Stimulated activated CD8-positive, alpha-beta memory T cell treated with anti-CD3 and anti-CD28 coated beads, Interleukin-15, amount 100 ng/mL, for 48 hours (primary cell): ENCODE data around the gene SLC7A9.

Experiments
- DNase-seq, 2 donors: peaks; one replicate each; pipeline ENCODE4 v3.0.0-alpha.2; 2020; ENCODE audit warnings: low read depth in 2 of 2

Gene SLC7A9

GRCh38 chr19:32869369-32869965, at the start of gene SLC7A9:
Gene SLC7A9, minus strand, starts transcription at chr19:32869767. Its CDS starts 1,233 bp downstream, at chr19:32868534.
- DNase-seq: no peak

GRCh38 chr19:32919365-32919764, 49.8 kb upstream of the SLC7A9 start:
- DNase-seq: no peak

GRCh38 chr19:32917616-32917996, 48.0 kb upstream of the SLC7A9 start:
- no peak for DNase-seq

GRCh38 chr19:32916969-32917615, 47.5 kb upstream of the SLC7A9 start:
- DNase-seq: no peak

GRCh38 chr19:32914879-32915660, 45.5 kb upstream of the SLC7A9 start:
- DNase-seq: no peak

GRCh38 chr19:32911467-32911866, 41.9 kb upstream of the SLC7A9 start:
- DNase-seq: no peak

- no peak for DNase-seq
Measured at GRCh38 chr19:32910874-32911273, 41.3 kb upstream of the SLC7A9 start.

- no peak for DNase-seq
Measured at GRCh38 chr19:32910094-32910493, 40.5 kb upstream of the SLC7A9 start.

- DNase-seq: no peak
Measured at GRCh38 chr19:32909257-32909656, 39.7 kb upstream of the SLC7A9 start.

GRCh38 chr19:32908641-32909190, 39.1 kb upstream of the SLC7A9 start:
- no peak for DNase-seq

- no peak for DNase-seq
Measured at GRCh38 chr19:32902448-32902847, 32.9 kb upstream of the SLC7A9 start.

- DNase-seq: no peak
Measured at GRCh38 chr19:32901504-32902161, 32.1 kb upstream of the SLC7A9 start.

- no peak for DNase-seq
Measured at GRCh38 chr19:32896516-32897214, 27.1 kb upstream of the SLC7A9 start.

GRCh38 chr19:32895384-32895783, 25.8 kb upstream of the SLC7A9 start:
- no peak for DNase-seq

GRCh38 chr19:32891609-32892008, 22.0 kb upstream of the SLC7A9 start:
- DNase-seq: no peak

- no peak for DNase-seq
Measured at GRCh38 chr19:32890841-32891240, 21.3 kb upstream of the SLC7A9 start.

- no peak for DNase-seq
Measured at GRCh38 chr19:32890326-32890725, 20.8 kb upstream of the SLC7A9 start.

GRCh38 chr19:32889137-32889934, 19.8 kb upstream of the SLC7A9 start:
- DNase-seq: no peak

GRCh38 chr19:32887572-32888215, 18.1 kb upstream of the SLC7A9 start:
- no peak for DNase-seq

GRCh38 chr19:32886241-32886640, 16.7 kb upstream of the SLC7A9 start:
- no peak for DNase-seq
